ENCODE data around the gene QRFPR. TPM values are rescaled to one million over a fixed set of nuclear protein-coding genes. Genes with fewer than 3 reads are reported as not detected.
"Not testable (repeated sequence)": the region's sequence is repeated elsewhere in the genome, so short reads cannot be mapped to it uniquely, and the experiment has no call there.

Gene QRFPR
- not detected in 2 replicates for total RNA-seq (2014; rRNA removed; shearing (Covaris generic))
- not detected in 2 replicates for polyA plus RNA-seq (2014; cell fraction: nucleus; rRNA removed)

DNA sequence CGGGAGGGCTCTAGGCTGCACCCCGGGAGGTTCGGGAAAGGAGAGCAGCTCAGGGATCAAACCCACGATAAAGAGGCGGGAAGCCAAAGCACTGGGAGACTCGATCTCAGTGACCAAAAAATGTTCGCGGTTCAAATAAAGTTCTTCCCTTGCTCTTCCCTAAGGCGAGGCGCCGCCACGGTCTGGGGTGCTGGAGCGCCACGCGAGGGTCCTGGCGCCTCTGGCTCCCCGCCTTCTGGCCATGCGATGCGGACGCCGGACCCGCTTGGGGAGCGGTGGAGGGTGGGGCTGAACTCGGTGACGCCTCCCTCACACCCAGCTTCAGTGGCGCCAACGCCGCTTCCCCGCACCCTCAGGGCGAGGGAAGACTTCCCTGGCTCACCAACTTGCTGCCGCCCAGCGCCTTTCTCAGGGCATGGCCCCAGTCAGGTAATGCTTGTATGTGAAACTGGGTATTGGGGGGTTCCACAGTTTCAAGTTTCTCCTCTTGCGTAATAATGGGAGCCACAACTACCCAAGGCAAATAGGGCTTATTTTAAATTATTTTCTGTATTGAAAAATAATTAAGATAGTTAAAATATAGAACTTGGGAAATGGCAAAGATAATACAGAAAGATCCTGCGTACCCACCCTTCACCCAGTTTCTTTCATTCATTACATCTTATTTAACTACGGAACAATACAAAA is at the start of gene QRFPR:
Gene QRFPR, minus strand, starts transcription at position 243 of the 687 bp plus-strand sequence. CDS start 371 bp downstream, outside the sequence.
- DNase-seq (ENCODE audit: extremely low read depth, low read depth) = no peak

DNA sequence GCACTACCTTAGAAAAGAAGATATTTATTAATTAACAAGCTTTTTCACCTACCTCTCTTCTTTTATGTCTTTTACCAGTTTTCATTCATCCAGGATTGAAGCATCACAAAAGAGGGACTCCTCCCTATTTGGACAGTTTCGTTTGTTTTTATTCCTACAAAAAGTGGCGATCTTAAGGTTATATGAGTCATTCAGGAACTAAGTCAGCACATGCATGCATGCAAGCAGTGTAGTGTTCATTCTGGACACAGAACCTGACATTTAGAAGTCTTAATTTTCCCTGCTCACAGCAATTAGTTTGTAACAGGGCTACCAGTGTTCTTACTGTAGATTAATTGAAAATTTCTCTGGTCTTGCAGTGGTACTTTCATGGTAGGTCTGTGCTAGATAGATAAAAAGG is 47.9 kb upstream of the QRFPR start:
- DNase-seq (ENCODE audit: extremely low read depth, low read depth) = no peak

DNA sequence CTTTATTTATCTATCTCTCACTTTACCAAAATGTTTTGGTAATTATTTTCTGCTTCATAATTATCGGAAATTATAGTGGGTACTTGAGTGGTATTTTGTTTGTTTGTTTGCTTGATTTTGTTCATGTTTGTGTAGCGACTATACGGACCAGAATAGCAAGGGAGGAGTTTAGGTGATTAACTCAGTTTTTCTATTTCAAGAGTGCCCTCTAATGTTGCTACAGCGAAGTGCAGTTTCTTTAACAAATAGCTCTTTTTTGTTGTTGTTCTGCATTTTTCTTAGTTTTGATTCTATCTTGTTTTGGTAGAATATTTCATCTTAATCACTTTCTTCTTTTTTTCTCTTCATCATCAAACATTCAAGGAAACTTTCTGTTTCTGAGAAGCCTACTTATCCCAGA is 40.8 kb upstream of the QRFPR start:
- no peak for DNase-seq (ENCODE audit: extremely low read depth, low read depth)

DNA sequence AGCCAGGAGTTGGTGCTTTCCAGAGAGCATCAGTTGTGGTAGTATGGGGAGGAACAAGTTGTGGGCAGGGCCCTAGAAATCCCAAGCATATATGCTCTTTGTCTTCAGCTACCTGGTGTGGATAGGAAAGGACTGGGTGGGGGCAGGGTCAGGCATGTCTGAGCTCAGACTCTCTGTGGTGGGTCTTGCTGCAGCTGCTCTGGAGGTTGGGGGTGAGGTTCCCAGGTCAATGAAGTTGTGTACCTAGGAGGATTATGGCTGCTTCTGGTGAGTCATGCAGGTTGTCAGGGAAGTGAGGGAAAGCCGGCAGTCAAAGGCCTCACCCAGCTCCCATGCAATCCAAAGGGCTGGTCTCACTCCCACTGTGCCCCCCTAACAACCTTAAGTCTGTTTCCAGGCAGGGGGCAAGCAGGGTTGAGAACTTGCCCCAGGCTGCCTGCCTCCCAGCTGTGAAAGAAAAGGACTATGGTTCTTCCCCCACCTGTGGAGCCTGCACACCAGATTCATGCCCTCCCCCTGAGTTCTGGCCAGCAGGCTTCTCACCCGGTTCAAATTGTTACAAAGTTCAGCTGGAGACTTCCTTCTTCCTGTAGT is 30.4 kb upstream of the QRFPR start:
- no peak for DNase-seq (ENCODE audit: extremely low read depth, low read depth)

DNA sequence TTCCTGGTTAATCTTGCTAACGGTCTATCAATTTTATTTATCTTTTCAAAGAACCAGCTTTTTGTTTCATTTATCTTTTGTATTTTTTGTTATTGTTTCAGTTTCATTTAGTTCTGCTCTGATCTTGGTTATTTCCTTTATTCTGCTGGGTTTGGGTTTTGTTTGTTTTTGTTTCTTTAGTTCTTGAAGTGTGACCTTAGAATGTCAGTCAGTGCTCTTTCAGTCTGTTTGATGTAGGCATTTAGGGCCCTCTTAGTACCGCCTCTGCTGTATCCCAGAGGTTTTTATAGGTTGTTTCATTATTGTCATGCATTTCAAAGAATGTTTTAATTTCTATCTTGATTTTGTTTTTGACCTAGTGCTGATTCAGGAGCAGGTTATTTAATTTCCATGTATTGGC is 27.7 kb upstream of the QRFPR start:
- DNase-seq (ENCODE audit: extremely low read depth, low read depth) = not testable (repeated sequence)

DNA sequence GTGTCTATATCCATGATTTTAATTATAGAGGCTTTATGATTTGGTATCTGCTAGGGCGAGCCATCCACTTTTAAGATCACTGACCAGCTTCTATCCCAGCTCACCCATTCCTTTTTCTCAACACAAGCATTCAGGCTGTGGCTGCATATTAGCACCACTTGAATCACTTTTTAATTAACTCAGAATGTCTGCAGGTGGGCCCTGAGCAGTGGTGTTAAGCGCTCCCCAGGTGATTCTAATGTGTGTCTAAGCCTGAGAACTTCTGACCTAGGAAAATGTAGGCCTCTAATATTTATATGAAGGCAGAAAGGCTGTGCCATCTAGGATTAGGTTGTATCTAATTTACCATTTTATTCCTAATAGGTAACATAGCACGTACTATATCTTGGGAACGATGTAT is 19.8 kb upstream of the QRFPR start:
- DNase-seq (ENCODE audit: extremely low read depth, low read depth) = no peak

DNA sequence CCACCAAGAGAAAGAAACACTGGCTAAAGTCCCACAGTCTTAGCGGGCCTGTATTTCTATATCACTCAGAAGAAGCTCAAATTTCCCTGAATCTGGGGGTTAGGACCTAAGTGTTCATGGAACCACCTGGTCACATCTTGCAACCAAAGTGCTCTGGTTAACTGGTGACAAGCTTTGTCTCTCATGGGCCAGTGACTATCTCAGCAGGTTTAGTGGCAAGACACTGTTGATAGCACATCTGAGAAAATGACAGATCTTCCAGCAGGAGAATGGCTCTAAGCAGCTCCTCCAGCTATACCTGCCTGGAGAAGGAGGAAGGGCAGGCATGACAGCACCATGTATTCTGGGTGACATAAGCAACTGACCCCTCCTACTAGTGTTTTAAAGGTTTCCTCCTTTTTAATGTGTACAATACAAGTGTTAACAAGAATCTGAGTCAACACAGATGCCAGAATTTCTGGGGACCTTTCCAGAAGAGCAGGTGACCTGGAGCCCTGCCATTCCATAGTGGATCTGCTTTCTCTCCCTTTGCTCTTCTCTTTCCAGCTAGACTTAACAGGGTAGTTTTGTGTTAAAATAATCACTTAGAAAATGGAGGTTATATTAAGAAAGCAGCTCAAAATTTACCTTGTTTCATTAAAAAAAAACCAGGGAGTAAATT is 17.3 kb upstream of the QRFPR start:
- DNase-seq (ENCODE audit: extremely low read depth, low read depth) = no peak

DNA sequence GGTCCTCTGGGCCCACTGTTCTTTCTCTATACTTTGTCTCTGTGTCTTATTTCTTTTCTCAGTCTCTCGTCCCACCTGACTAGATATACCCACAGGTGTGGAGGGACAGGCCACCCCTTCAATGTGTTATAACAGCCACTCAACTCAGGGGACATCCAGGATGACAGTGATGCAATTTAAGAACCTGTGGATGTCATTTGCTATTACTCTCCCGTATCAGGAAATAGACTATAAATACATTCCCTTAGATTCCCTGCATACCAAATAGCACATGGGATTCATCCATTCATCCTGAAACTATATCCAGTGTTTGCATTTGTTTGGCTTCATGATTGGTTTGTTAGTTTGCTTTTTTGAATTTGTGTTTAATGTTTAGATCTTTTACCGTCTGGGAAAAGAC is 16.6 kb upstream of the QRFPR start:
- no peak for DNase-seq (ENCODE audit: extremely low read depth, low read depth)

DNA sequence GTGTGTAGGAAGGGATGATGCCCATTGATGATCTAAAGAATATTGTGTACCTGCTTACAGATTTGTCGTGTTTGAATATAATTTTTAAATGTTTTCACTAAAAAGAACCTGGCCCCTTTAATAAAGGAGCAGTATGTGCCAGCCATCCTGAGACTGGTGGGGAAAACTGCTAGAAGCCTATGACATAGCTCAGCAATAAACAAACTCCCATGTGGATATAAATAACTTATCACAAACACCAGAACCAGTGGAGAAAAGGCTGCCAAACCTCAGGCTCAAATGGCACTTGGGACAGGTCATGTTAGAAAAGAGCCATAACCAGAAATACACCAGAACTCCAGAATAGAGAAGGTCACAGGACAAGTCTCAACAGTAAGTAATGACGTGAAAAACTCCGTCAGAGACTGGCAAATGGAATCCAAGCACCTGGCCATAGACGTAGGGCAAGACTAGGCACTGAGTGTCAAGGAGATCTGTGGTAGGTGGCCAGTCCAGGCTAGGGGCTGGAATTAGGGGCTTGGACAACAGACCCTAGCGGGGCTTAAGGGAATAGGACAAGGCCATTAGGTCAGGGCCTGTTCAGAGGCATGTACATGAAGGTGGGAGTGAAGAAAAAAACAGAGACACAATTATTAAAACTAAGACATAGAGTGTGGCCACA is 11.7 kb upstream of the QRFPR start:
- DNase-seq (ENCODE audit: extremely low read depth, low read depth) = no peak

DNA sequence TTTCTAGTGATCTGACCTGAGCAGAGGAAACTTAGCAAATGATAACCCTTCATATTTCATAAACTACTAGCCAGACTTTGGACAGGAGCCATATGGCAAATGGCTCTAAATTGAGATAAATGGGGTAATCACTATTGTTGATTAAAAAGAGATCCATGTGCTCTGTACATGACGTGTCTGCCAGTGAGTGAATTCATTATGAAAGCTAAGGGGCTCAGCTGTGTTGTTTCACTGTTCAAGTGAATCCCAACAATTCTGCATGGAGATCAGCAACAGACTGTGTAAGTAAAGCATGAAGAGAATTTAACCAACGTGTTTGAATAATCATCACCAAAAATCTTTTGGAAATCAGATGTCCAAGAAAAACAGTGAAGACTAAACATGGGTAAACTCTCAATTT is 9.5 kb upstream of the QRFPR start:
- DNase-seq (ENCODE audit: extremely low read depth, low read depth) = no peak

DNA sequence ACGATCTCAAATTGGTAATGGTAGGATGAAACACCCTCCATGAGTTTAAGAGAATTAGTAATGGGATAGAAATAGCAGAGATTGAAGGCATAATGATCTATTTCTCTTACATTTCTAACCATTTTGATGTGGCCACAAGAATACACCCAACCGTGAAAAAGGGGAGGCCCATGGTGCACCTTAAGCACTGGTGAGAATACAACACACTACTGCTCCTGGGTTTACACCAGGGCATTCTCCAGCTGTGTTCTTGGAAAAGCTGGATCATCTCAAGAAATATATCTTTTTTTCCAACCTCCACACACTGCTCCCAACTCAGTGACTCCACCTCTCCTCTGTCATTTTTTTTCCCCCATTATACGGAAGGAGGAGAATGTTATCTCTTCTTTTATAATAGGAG is 1.5 kb downstream of the QRFPR start:
- DNase-seq (ENCODE audit: extremely low read depth, low read depth) = no peak

DNA sequence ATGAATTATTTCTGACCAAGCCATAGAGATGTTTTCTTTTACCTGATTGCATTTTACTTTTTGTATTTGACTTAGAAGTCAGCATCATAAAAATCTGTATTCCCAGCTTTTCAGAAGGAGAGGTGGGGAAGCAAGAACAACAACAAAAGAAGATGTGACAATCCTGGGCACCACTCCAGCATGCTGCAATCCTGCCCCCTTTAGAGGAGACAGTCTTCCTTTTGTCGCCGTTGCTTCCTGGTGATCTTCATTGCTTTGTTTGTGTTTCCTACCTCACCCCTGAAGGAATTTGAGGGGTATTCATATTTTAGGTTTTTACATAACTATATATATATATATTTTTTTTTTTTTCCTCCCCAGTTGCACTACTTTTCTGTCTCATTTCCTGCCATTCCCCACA is 3.7 kb downstream of the QRFPR start:
- no peak for DNase-seq (ENCODE audit: extremely low read depth, low read depth)

DNA sequence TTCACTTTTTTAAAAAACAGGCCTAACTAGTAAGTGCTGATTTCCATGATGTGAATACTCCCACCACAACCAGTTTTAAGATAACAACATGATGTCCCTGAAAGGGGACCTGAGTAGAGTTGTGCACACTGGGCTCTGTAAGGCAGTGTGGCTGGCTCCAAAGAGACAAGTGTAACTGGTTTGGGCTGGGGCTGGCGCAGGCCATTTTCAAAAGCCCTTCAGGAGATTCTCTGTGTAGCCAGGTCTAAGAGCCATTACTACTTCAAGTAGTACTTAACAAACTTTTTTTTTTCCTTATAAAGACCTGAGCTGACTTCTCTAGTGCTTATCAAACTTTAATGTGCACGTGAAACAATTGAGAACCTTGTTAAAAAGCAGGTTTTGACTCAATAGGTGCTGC is 4.3 kb downstream of the QRFPR start:
- no peak for DNase-seq (ENCODE audit: extremely low read depth, low read depth)

DNA sequence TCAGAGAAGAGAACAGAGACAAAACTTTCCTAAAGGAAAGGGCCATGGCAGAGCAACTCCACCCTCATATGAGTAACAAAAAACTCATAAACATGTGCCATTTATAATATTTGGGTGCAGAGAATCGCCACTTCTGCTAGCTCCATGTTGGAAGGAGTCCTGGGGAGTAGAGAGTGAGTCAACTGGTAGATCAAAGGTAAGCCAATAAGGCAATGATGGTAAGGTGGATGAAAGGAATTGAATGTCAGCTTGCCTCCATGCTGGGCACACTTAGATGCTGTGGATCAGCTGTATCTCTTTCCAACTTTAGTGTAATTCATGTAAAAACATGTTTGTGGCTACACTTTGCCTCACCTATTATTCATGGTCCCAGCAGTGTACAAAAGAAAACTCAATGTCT is 4.7 kb downstream of the QRFPR start:
- DNase-seq (ENCODE audit: extremely low read depth, low read depth) = no peak

DNA sequence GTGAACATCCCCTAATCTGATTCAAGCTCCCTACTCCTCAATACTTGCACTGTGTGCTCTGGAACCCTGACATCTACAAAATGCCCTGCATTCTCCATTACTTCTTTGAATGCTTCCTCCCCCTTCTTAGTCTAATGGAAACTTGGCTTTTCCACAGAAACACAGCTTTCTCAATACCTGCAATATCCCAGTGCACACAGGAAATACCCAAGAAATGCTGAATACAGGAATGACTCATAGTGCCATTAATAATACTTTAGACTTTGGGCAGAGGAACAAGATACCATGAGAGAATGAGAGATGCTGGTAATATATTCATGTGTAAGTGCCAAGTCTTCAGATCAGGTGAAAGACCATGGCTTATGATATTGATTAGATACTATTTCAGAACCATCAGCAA is 5.6 kb downstream of the QRFPR start:
- DNase-seq (ENCODE audit: extremely low read depth, low read depth) = no peak

DNA sequence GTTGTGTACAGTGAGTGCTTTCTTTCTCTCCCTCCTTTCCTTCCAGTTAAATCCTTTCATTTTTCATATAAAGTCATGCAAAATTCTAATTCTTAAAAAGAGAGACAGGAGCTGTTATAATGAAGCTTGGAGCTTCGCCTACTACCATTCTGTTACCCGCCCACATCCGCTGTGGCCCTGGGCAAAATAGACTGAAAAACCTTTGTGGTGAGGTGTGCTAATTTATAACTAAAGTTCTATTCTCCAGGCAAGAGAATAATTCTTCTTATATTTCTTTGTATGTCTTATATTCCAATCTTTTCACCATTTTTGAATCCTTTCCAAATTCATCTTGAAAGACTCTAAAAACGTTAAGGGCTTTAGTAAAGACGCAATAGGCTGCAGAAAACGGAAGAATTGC is 7.0 kb downstream of the QRFPR start:
- DNase-seq (ENCODE audit: extremely low read depth, low read depth) = no peak

DNA sequence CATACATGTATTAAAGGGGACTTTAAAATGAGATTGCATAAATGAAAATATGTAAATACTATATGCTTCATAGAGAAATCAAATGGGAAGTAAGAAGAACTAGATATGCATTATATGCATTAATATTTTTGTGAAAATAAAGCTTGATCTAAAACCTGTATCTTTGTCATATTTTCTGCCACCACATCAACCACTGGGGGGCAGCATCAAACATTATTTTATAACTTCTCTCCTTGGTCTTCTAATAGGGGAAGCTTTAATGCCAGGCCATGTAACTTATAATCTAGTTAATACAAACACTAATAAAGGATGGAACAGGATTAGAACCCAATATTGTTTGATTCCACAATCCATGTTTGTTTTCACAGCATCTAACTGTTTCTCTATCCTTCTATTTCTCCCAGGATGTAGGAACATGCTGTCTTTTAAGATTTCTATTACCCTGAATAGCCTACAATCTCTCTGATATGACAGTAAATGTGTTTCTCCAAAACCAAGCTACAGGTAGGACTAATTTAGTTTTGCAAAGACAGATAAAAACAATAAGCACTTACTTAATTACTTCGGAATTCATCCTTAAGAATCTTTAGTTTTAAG is 10.0 kb downstream of the QRFPR start:
- DNase-seq (ENCODE audit: extremely low read depth, low read depth) = peak; percentile 21

DNA sequence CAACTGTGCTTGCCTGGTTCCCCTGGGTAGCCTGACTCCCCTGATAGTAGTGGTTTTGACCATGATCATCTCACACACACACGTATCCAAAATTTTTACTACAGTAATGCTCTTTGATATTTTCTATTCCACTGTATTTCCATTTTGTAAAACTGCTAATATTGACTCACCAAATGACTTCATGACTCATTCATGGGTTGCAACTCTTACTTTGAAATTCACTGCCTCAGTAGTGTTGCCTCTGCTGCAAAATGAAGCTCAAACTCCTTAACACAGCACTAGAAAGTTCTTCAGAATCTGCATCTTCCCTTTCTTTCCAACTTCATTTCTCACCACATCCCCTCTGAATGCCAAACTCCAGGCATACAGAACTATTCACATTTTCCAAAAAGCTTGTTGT is 20.3 kb downstream of the QRFPR start:
- DNase-seq (ENCODE audit: extremely low read depth, low read depth) = no peak

DNA sequence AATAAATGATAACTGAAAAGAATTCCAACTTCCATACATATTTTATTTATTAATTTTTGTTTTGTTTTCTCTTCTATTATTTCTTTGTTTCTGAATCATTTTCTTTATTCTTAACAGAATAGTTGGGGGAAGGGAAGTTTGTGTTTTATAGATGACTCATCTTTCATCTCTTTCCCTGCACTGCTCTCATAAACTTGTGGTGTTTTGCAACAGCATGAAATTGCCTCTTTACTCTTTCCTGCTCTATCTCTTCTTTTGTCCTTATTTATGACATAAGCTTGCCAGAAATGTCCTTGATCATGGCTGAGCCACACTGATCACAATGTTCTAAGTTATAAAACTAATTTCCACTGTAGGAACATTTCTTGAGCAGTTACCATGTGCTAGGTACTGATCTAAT is 22.3 kb downstream of the QRFPR start:
- peak; percentile 38 for DNase-seq (ENCODE audit: extremely low read depth, low read depth)

DNA sequence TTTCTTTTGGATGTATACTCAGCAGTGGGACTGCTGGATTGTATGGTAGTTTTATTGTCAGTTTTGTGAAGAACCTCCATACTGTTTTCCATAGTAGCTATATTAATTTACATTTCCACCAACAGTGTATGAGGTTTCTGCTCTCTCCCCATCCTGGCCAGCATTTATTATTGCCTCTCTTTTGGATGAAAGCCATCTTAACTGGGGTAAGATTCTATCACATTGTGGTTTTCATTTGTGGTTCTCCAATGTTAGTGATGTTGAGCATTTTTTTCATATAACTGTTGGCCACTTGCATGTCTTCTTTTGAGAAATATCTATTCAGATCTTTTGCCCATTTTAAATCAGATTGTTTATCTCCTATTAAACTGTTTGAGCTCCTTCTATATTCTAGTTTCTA is 27.6 kb downstream of the QRFPR start:
- DNase-seq (ENCODE audit: extremely low read depth, low read depth) = no peak

DNA sequence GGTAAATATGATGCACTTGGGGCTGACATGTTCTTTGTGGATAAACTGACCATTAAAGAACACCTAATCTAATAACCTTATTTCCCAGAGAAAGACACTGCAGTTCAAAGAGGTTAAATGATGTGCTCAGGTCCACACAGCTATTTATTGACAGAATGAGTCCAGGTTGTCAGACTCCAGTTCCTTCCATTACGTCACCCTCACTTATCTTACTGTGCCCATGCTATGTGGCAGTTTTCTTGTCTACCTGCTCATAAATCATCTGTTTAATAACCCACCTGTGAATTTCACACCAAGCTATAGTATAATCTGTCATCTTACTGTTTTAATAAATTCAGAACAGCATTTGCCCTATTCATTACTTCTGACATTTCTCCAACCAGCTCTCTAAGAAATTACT is 36.7 kb downstream of the QRFPR start:
- DNase-seq (ENCODE audit: extremely low read depth, low read depth) = no peak

Measured in NCI-H460 (cell line).